Fibroblast of peridontal ligament (primary cell): Measurements from ENCODE around the gene LYZ.
A peak's percentile ranks its signal among the peaks of the same experiment; 100 is the strongest.

ENCODE experiments used
- DNase-seq: peaks from one replicate; pipeline ENCODE4 v3.0.0-alpha.2; 2010; ENCODE audit errors: extremely low read depth

The LYZ gene

DNA sequence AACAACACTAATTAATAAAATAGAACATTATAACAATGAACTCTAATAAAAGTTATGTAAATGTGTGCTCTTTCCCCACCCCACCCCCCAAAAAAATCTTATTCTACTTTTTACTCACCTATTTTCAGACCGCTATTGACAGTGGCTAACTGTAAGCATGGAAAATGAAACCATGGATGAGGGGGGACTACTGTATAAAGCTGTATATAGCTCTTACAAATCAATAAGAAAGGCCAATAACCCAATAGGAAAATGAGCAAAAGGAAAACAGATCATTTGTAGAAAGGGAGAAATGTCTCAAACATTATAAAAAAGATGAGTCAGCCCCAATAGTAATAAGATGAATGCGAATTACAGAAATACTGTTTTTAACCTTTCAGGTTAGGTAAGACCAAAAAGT is 38.7 kb downstream of the LYZ start:
- no peak for DNase-seq

DNA sequence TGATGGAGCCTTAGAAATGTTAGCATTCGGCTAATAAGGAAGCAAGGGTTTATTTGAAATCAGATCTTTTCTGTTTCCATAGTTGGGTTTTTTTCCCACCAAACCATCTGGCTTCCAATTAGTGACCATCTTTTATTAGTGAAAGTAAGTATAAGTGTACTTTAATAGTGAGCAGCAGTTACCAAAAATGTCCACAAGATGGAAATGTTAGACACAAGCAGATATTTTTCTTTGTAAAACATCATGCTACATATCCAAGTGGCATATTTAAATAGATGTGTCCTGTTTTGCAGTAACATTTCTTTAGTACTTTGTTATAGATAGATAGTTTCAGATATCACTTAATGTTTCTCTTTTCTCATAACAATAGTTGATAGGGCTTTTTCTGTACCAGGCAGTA is 40.2 kb downstream of the LYZ start:
- DNase-seq: peak; percentile 89

DNA sequence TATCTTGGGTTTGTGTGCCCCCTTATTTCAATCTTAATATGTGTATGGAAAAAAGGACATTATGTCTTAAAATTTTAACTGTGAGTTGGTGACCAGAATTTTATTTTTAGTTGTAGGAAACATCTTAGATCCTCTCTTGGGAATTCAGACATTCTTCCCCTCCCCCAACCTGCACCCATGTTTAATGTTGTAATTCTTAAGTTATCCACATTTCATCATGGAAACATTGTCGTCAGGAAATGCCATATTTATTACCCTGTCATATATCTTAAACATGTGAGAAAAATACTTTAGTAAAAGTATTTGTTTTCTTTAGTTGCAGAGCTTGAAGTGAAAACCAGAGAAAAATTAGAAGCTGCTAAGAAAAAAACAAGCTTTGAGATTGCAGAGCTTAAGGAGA is 41.6 kb downstream of the LYZ start:
- DNase-seq: peak; percentile 62

DNA sequence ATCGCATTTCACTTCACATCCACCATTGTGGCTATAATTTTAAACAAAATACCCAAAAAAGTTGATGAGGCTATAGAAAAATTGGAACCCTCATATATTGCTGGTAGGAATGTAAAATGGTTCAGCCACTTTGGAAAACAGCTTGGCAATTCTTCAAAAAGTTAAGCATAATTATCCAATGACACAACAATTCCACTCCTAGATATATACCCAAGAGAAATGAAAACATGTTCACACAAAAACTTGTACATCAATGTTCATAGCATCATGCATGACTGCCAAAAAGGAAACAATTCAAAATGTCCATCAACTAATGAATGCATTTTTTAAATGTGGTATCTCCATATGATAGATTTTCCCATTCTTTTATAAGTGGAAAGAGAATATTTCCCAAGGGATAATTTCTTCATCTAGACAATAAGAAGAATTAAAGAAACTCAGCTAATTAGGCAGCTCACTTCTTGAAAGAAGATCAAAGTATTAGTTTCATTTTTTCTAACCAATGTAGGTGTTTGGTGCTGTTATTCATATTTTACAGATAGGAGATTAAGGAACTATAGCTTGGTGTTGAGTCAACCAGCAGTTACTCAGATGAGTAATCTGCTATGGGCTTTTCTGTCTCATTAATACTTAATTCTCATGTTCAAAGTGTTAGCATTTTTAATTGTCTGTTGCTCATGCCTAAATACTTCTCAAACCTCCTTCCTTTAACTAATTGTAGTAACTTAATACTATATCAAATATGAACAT is 44.2 kb downstream of the LYZ start:
- peak; percentile 15 for DNase-seq

DNA sequence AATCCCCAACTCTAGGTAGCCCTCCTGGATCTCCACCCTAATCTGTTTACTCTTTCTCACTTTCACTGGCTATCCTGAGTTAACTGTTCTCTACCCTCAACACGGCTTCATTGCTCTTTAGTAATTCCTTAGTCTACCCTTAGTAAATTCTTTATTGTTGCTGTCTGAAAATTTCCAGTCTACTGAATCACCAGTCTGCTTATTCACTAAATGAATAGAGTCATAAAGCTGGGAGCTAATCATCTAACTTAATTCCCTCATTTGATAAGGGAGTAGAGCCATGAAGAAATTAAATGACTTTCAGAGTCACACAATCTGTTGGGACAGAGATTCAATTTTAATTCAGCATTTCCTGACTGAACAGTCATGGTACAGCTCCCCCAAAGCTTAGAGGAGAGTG is 47.9 kb downstream of the LYZ start:
- no peak for DNase-seq

DNA sequence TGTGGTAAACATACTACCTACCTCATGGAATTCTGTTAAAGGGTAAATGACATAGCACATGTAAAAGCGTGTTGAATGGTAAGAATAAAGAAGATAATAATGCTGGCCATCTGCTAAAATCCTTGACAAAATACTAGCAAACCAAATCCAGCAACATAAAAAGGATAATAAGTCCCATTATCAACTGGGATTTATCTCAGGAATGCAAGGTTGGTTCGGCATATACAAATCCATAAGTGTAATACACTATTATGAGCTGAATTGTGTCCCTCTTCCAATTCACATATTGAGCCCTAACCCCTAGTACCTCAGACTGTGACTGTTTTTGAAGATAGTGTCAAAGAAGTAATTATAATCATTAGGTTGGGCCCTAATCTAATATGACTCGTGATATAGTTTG is 48.8 kb downstream of the LYZ start:
- no peak for DNase-seq

DNA sequence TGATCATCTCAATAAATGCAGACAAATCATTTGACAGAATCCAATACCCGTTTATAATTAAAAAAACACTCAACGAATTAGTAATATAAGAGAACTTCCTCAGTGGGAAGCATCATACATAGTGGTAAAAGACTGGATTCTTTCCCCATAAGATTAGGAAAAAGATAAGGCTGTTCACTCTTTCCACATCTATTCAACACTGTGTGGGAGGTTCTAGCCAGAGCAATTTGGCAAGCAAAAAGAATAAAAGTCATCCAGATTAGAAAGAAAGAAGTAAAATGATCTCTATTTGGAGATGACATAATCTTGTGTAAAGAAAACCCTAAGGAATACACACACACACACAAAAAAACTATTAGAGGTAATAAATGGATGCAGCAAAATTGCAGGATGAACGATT is 49.8 kb downstream of the LYZ start:
- peak; percentile 18 for DNase-seq

DNA sequence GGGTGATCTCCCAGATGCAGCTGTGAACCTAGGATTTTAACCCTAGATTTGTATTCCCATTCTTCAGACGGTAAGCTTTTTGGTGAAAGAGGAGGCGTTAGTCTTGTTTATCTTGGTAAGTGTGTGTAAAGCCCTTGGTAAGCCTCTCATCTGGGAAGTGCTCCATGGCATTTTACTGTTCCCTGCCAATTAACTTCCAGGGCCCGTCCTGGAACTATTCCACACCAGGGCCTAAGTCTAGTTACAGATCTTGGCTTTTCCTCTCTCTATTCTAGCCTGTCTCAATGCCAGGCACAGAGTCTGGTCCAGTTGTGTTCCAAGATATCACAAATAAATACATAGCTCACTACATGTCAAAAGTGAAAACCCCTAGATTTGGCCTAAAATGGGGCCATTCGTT is 53.8 kb downstream of the LYZ start:
- DNase-seq: no peak
